Kidney tubule cell (primary cell): ENCODE measurements around the gene PLEKHM1.
"Not testable (repeated sequence)": the region's sequence is repeated elsewhere in the genome, so short reads cannot be mapped to it uniquely, and the experiment has no call there.

ENCODE experiments used
- DNase-seq: peaks from one replicate; pipeline ENCODE4 v3.0.0-alpha.2; 2018; ENCODE audit warnings: low spot score

The PLEKHM1 gene

GRCh38 chr17:45490615-45491433 is at the start of gene PLEKHM1:
Gene PLEKHM1 (minus strand): TSS chr17:45490721. CDS start chr17:45482484, 8,237 bp downstream.
- peak; percentile 81 for DNase-seq

- not testable (repeated sequence) for DNase-seq
Observed at GRCh38 chr17:45538168-45538567, 47.6 kb upstream of the PLEKHM1 start.

- DNase-seq, result not testable (repeated sequence)
Observed at GRCh38 chr17:45506072-45506471, 15.6 kb upstream of the PLEKHM1 start.

- not testable (repeated sequence) for DNase-seq
Observed at GRCh38 chr17:45505183-45505582, 14.7 kb upstream of the PLEKHM1 start.

GRCh38 chr17:45501092-45501707 is 10.7 kb upstream of the PLEKHM1 start:
- DNase-seq, result not testable (repeated sequence)

GRCh38 chr17:45500478-45500877 is 10.0 kb upstream of the PLEKHM1 start:
- DNase-seq, result not testable (repeated sequence)

- not testable (repeated sequence) for DNase-seq
Observed at GRCh38 chr17:45499208-45499607, 8.7 kb upstream of the PLEKHM1 start.

- DNase-seq, result not testable (repeated sequence)
Observed at GRCh38 chr17:45498377-45498776, 7.9 kb upstream of the PLEKHM1 start.

- DNase-seq, result not testable (repeated sequence)
Observed at GRCh38 chr17:45497449-45497848, 6.9 kb upstream of the PLEKHM1 start.

GRCh38 chr17:45496507-45496906 is 6.0 kb upstream of the PLEKHM1 start:
- not testable (repeated sequence) for DNase-seq

- not testable (repeated sequence) for DNase-seq
Observed at GRCh38 chr17:45494556-45494955, 4.0 kb upstream of the PLEKHM1 start.

- not testable (repeated sequence) for DNase-seq
Observed at GRCh38 chr17:45492156-45492555, 1.6 kb upstream of the PLEKHM1 start.

GRCh38 chr17:45490198-45490597 is 323 bp downstream of the PLEKHM1 start:
- peak; percentile 7 for DNase-seq

GRCh38 chr17:45487704-45488103 is 2.8 kb downstream of the PLEKHM1 start:
- peak; percentile 91 for DNase-seq

- not testable (repeated sequence) for DNase-seq
Observed at GRCh38 chr17:45483591-45484216, 6.8 kb downstream of the PLEKHM1 start.

GRCh38 chr17:45483177-45483576 is 7.3 kb downstream of the PLEKHM1 start:
- DNase-seq, result not testable (repeated sequence)

GRCh38 chr17:45482317-45482716 is 8.2 kb downstream of the PLEKHM1 start:
- not testable (repeated sequence) for DNase-seq

GRCh38 chr17:45475436-45475835 is 15.1 kb downstream of the PLEKHM1 start:
- not testable (repeated sequence) for DNase-seq

GRCh38 chr17:45472249-45472648 is 18.3 kb downstream of the PLEKHM1 start:
- DNase-seq, result not testable (repeated sequence)

GRCh38 chr17:45469204-45469563 is 21.3 kb downstream of the PLEKHM1 start:
- DNase-seq, result not testable (repeated sequence)

- not testable (repeated sequence) for DNase-seq
Observed at GRCh38 chr17:45468293-45469203, 22.0 kb downstream of the PLEKHM1 start.
